DMS153 (cell line): ENCODE data around the gene CTNNBIP1.
"Not testable (repeated sequence)": the region's sequence is repeated elsewhere in the genome, so short reads cannot be mapped to it uniquely, and the experiment has no call there.

Source experiments
- DNase-seq: peaks from one replicate; lab custom pipeline; 2025; lab: John Stamatoyannopoulos, UW

The CTNNBIP1 gene

GRCh38 chr1:9910076-9910422, at the start of gene CTNNBIP1:
TSS of gene CTNNBIP1 (minus strand) at chr1:9910269. CDS start at chr1:9872064, 38,205 bp downstream.
- no peak for DNase-seq

- no peak for DNase-seq
Measured at GRCh38 chr1:9957726-9958125, 47.7 kb upstream of the CTNNBIP1 start.

GRCh38 chr1:9946315-9946714, 36.2 kb upstream of the CTNNBIP1 start:
- no peak for DNase-seq

DNA sequence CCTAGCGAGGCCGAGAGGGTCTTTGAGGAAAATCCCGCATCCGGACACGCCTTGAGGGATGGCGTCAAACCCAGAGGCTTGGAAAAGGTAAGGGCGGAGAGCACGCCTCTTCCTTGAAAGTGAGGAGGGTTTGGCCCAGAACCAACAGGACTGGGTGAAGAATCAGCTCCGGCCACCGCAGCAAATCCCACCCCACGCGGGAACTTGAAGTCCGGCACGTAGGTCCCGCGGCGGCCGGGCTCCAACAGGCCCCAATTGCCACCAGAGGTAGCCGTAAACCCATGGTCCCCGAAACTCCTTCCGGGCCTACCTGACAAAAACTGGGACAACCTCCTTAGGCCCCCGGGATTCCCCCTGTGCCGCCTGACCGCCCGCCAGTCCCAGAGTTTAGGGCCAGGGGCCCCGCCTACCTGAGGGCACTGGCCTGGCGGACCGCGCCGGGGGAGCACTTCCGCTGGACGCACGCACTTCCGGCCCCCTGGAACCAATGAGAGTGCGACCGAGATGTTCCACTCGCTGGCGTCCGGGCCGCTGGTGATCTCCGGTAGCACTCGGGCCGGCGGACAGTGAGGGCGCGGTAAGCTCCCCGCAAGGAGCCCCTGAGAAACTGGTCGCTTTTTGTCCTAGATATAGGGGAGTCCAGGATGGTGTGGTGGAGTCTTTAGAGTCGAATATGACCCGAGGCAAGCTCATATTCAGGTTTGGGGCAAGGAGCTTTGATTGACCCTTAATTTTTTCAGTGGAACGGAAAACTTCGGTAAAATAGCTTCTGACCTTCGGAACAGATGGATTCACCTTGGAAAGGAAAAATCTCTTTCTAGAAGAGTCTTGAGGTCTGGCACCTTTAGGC, 33.1 kb upstream of the CTNNBIP1 start, which contains the start of the genes LZIC and NMNAT1:
TSS of gene LZIC (minus strand) at position 453 of the 850 bp plus-strand sequence. CDS start 6,772 bp downstream, outside the sequence.
TSS of gene NMNAT1 (plus strand) at position 537 of the 850 bp plus-strand sequence. CDS start 28,599 bp downstream, outside the sequence.
- peak; percentile 85 for DNase-seq

DNA sequence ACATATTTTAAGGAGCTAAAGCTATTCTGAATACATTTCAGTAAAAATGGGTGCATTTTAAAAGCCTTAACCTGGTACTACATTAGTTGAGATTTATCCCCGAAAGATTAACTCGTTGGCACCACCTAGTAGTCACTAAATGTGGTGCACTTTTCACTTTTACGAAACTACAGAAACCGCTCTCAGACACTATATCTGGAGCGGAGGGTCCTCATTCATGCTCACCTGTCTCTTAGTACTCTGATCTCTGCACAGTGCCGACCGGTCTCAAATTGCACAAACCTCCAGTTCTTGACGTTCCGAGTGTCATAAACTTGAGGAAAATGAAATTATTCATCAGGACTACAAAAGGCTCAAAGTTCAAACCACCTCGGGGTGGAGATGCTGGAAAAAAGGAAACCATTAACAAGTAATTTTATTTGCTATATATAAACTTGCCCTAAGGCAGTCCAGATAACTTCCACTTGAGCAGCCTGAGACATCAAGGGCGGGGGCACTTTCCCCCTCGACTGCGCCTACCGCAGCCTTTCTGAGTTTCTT, 32.4 kb upstream of the CTNNBIP1 start:
- peak; percentile 26 for DNase-seq

GRCh38 chr1:9929431-9930385, 19.6 kb upstream of the CTNNBIP1 start:
- DNase-seq = peak; percentile 44

DNA sequence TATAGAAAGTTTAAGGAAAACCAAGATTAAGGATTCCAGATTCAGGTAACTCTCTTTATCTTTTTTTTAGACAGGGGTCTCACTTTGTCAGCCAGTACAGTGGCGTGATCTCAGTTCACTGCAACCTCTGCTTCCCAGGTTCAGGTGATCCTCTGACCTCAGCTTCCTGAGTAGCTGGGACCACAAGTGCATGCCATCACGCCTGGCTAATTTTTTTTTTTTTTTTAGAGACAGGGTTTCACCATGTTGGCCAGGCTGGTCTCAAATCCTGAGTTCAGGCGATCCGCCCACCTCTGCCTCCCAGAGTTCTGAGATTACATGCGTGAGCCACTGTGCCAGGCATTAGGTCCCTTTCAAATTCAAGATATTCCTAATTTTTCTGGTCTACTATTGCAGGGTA, 17.2 kb upstream of the CTNNBIP1 start:
- DNase-seq = no peak

DNA sequence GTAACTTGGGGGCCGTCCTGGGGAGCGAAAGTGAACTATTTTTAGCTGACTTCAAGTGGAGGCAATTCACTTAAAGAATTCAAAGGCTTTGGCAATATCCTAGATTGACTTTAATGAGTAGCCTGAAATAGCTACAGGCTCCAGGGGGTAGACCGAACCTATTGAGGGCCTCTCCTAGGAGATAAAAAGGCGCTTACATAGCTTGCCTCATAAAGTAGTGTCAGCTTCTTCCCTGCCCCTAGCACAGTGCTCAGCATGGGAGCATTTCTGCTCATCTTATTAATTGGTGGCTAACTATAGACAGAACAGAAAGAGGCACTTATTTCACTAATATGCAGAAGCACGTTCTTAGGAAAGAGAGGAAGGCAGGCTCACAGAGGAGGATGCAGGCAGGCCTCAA, 12.3 kb upstream of the CTNNBIP1 start:
- DNase-seq = no peak

GRCh38 chr1:9920606-9921005, 10.5 kb upstream of the CTNNBIP1 start:
- no peak for DNase-seq

- no peak for DNase-seq
Measured at GRCh38 chr1:9917901-9918300, 7.8 kb upstream of the CTNNBIP1 start.

DNA sequence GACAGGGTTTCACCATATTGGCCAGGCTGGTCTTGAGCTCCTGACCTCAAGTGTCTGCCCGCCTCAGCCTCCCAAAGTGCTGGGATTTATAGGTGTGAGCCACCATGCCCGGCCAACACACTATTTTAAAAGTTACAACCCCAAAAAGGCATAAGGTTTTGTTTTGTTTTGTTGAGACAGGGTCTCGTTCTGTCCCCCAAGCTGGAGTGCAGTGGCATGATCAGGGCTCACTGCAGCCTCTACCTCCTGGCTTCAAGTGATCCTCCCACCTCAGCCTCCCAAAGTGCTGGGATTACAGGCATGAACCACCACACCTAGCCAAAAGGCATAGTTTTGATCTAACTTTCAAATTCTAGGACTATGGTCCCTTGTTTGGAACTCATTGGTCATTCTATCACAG, 7.4 kb upstream of the CTNNBIP1 start:
- not testable (repeated sequence) for DNase-seq

DNA sequence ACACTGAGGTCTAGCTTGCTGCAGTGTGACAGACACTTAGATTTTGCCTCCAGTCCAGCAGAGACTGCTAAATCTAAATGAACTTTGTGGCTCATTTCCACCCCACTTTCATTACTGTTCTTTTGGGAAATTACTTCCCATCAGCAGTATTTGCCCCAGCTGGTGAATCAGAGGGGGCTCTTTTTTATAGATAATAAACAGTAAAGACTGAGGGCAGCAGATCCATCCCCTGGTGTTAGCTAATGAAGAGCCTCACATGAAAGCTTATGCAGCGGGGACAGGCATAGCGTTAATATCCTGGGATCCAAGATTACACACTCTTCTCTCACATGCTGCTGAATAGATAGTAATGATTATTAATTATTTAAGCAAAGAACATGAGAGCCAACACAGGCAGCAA, 6.4 kb upstream of the CTNNBIP1 start:
- no peak for DNase-seq

- DNase-seq = no peak
Measured at GRCh38 chr1:9914610-9914937, 4.5 kb upstream of the CTNNBIP1 start.

DNA sequence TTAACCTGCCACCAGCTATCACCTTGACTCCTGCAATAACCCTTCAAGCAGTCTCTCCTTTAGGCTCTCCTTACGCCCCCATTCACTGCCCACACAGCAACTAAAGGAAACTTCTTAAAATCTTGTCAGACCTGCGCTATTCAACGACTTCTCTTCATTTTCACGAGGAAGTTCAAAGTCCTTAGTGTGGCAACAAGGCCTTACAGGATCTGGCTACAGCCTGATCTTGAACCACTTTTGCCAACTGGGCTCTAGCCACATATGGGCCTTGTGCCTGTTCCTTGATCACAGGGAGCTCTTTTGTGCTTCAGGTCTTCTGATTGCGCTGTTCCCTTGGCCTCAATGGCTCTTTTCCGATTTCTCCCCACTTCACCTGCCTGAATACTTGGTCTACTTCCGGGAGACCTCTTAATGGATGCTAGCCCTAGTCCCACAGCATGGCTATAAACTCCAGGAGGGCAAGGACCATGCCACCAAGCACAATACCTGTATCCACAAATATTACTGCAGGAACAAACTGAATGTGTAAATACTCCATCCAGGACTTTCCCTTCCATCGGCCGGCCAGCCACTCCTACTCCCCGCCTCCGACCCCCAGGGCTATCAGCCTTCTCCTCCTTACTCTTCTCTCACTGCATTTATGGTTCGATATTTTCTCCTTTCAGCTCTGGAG, 2.3 kb upstream of the CTNNBIP1 start:
- no peak for DNase-seq

- peak; percentile 99 for DNase-seq
Measured at GRCh38 chr1:9910423-9911178, 532 bp upstream of the CTNNBIP1 start.

- no peak for DNase-seq
Measured at GRCh38 chr1:9909234-9910046, 629 bp downstream of the CTNNBIP1 start.

GRCh38 chr1:9908871-9909233, 1.2 kb downstream of the CTNNBIP1 start:
- DNase-seq = no peak

DNA sequence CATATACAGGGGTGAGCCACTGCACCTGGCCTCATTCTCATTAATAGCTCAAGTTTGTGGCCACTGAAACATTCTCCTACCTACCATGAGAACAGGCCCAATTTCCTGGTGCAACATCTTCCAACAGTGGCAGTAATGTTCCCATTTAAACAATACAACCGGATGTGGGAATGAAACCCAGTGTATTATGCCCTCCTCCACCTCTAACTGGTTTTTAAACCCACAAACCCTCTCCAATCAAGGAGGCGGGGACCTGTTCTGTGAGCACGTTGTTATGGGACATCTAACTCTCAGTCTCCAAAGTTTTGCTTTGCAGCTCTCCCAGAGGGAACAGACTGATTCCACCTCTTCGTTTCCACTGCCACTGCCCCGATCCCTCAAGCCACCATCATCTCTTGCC, 2.6 kb downstream of the CTNNBIP1 start:
- no peak for DNase-seq

DNA sequence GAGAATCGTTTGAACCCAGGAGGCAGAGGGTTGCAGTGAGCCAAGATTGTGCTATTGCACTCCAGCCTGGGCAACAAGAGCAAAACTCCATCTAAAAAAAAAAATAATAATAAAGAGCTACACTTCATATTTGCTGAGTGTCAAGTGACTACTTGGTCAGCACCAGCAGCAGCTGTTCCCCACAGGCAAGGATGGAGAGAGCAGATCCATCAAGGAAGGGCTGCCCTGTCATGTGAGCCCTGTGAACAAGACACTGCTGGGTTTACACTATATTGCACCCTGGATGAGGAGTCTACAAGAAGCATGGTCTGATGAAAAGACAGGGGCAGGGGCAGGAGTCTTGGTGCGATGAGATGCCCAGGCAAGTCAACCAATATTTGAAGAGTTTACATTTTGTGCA, 3.6 kb downstream of the CTNNBIP1 start:
- DNase-seq = no peak

DNA sequence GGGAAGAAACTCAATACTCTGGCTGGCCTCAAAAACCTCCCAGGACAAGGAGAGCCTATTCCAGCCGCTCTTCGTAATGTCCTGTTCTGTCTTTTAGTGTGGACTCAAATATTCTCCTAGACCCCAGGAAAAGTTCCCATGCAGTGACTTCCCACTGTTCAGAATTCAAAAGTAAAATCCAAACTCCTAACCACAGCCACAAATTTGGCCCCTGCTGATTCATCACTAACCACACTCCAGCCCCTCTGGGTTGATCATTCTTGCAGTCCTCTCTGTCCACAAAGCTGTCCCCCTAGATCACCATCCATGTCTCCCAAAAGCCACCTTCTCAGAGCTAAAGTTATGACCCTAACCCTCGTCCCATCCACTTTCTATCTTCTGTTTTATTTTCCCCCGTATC, 5.1 kb downstream of the CTNNBIP1 start:
- no peak for DNase-seq
